Superior temporal gyrus (tissue), 1 donor: ENCODE data around the gene ABCG2.

Experiments used
- DNase-seq: peaks from one replicate; pipeline ENCODE4 v3.0.0-alpha.2; 2016; ENCODE audit errors: extremely low spot score

The ABCG2 gene

DNA sequence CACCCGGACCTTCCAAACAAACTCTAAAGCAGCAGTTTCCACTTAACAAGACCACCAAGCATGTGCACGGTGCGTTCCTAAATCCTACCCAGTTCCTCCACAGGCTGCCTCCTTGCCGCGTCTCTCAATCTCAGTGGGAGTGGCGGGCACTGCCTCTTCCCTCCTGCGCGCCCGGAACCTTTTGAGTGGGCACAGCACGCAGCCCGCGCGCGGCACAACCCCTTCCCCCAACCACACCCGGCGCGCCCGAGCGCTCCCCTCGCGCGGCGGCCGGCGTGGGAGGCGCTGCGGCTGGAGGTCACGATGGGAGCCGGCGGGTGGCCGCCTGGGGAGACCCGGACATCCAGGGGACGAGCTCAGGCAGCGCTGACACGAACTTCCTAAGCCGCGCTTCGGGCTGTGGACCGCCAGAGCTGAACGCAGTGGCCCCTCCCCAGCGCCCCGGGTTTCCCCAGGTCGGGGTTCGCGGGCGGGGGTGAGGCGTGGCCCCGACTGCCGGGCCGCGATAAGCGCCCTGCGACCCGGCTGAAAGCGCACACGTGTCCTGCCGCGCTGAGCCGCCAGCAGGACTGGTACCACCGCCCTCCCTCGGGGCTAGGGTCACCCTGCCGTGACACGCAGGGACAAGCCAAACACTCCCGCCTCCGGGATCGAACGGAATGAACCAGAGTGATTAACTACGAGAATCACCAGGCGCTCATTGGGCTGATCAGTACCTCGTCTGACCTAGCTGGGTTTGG, at the start of gene ABCG2:
Gene ABCG2, minus strand, starts transcription at position 151 of the 740 bp plus-strand sequence. CDS start 18,644 bp downstream, outside the sequence.
- no peak for DNase-seq

DNA sequence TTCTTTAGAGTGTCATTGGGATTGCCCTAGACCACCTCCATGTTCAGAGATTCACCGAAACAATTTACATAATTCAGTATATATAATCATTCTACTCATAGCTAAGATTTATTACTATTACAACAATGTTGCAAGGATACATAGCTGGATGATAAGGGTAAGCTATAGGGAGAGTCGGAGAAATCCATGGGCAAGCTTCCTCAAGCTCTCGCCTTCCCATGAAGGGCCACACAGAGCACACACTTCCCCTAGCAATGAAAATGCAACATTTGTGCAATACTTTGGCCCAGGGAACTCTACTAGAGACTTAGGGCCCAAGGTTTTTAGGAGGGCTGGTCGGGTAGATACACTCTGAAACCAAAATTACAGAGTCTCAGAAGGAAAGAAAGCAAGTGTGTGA, 49.7 kb upstream of the ABCG2 start:
- no peak for DNase-seq

DNA sequence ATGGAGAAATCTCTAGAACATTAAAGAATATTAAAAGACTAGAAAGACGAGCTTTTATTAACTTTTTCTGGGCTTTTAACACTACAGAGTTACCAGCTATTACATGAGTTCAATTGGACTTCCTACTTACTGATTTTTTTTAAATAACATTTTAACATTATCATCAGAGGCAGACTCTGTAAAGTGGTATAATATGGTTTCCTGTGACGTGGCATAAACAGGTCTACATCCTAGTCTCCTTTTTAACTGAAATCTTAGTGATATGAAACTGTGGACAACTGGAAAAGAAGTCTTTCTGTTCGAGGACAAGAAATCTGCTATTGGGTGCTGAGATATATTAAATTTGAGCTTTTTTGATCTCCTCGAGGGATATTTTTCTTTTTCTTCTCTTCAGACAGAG, 48.7 kb upstream of the ABCG2 start:
- no peak for DNase-seq

DNA sequence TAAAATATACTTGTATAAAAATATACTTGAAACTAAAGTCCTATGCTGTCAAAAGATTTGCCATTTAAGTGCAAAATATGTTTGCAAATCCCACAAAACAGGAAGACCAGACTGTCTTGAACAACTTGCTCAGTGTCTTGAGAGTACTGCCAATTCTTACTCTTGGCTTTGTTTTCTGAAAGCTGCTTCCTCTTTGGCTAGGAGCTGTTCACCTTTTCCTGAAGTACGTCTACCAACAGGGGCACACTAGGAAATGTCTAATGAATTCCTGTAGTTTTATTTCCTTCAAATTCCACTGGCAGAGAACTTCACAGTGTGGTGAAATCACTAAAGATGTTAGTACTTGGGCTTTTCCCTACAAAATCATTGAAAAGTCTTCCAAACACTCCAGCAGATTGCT, 46.4 kb upstream of the ABCG2 start:
- DNase-seq: no peak

DNA sequence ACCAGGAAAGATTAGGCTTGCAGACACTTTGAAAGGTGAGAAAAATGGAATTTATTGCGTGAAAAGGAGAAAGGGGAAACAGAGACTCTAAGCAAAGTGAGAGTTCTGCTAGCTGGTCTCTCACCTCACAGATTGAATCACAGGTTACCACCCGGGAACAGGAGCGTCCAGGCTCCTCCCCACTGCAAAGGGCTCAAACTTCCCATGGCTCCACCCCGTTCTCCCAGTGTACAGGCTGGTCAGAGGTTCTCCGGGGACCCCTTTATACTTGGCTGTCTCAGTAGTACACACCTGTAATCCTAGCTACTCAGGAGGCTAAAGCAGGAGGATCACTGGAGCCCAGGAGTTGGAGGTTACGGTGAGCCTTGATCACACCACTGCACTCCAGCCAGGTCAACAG, 44.0 kb upstream of the ABCG2 start:
- DNase-seq: no peak

DNA sequence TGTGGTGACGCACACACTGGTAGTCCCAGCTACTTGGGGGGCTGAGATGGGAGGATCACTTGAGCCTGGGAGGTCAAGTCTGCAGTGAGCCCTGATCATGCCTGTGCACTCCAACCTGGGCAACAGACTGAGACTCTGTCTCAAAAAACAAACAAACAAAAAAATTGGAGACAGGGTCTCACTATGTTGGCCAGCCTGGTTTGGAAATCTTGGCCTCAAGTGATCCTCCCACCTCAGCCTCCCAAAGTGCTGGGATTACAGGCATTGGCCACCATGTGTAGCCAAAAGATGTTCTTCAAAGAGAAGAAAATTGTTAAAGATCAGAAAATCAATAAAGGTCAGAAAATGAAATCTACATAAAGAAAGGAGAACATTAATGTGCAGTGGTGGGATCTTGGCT, 41.7 kb upstream of the ABCG2 start:
- DNase-seq: no peak

DNA sequence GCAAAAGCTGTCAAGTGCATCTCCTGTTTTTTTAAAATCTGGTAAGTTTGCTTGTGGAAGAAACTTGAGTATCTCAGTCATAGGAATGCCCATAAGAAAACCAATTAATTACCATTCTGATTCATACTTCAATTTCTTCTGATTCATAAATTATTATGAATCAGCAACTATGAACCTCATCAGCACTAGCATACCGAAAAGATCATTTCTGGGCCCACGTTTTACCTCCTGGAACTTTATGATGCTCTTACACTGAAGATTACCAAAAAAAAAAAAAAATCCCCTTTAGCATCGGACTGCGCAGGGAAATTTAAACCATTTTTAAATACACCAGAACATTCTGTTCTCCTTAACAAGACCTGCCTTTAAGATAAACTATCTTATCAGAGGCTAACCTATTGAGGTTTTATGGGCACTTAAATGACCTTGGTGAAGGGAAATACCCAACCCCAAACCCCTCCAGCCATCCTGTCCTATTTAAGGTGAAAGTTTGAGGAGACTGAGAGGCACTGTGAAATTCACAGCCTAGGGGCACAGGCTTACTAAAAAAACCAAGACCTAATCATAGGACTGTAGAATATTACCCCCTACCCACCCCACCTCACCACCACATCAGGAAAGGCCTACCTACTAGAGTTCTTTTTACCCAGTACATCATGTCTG, 38.2 kb upstream of the ABCG2 start:
- no peak for DNase-seq

DNA sequence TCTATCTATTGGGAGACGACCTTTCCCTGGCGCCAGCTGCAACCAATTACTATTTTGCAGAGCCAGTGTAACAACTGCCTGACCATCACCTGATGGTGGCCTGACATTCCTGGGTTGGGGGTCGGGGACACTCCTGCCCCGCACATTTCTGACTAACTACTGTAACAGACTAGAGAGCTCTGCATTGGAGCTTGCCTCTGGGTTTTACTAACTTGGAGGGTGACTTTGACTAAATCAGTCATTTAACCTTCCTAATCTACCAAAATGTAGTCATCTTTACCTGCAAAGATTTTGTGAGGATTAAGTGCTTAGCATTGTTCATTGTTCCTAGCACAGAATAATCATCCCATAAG, 37.5 kb upstream of the ABCG2 start:
- no peak for DNase-seq

DNA sequence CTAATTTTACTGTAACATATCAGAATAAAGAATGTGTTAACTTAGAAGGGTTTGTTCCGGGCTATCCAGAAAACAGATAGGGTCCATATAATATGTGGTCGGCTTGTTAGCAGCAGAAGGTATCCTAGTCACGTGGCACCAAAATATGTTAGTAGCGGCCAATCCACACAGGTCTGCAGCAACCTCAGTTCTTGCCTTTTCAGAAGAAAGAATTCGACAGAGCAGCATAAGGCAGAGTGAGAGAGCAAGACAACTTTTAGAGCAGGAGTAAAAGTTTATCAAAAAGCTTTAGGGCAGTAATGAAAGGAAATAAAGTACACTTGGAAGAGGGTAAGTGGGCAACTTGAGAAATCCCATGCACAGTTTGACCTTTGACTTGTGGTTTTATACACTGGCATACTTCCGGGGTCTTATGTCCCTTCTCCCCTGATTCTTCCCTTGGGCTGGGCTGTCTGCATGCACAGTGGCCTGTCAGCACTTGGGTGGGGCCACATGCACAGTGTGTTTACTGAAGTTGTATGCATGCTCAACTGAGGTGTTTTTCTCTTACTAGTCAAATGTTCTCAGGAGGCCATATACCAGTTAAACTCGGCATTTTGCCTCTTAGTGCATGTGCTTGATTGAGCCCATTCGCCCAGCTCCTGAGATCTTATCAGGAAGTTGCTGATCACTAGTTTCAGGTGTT, 37.0 kb upstream of the ABCG2 start:
- no peak for DNase-seq

DNA sequence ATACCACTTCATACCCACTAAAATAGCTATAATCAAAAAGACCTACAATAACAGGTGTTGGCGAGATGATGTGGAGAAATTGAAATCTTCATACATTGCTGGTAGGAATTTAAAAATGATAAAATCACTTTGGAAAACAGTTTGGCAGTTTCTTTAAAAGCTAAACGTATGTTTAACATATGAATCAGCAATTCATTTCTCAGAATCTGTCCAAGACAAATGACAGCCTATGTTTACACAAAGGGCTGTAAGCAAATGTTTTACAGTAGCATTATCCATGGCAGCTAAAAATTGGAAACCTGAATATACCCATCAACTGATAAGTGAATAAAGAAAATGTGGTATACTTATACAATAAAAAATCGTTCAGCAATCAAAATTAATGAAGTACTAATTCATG, 33.0 kb upstream of the ABCG2 start:
- DNase-seq: no peak

DNA sequence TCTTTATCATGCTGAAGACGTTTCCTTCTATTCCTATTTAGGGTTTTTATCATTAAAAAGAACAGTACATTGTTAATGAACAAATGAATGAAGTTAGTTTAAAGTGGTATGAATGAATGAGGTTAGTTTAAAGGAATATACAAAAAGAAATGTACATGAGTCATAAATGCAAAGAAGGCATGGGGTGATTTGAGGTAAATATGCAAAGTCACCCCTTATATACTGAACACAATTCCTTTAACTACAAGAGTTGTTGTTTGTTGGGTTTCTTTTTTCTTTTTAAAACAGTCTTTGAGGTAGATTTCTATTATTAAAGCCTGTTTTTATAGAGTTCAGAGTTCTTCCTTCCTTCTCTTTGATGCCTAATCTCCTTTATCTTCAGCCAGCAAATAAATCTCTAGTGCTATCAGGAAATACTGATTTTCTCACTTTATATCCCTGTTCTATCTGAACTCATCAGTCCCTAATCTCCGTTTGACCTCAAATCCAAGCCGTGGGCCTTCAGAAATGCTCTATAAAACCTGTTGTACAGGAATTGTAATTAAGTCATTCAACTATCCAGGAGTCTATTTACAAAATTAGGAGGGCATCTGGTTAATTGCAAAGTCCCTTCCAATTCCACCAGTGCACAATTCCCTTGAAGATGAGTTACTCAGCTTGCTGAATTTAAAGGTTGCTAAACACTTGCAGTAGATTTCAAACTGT, 31.6 kb upstream of the ABCG2 start:
- no peak for DNase-seq

DNA sequence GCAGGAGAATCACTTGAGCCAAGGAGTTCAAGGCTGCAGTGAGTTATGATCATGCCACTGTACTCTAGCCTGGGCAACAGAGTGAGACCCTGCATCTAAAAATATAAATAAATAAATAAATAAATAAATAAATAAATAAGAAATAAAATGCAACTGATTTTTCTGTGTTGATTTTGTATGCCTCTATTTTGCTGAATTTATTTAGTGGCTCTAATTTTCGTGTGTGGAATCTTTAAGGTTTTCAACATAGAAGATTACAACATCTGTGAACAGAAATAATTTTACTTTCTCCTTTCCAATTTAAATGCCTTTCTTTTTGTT, 30.9 kb upstream of the ABCG2 start:
- DNase-seq: no peak

DNA sequence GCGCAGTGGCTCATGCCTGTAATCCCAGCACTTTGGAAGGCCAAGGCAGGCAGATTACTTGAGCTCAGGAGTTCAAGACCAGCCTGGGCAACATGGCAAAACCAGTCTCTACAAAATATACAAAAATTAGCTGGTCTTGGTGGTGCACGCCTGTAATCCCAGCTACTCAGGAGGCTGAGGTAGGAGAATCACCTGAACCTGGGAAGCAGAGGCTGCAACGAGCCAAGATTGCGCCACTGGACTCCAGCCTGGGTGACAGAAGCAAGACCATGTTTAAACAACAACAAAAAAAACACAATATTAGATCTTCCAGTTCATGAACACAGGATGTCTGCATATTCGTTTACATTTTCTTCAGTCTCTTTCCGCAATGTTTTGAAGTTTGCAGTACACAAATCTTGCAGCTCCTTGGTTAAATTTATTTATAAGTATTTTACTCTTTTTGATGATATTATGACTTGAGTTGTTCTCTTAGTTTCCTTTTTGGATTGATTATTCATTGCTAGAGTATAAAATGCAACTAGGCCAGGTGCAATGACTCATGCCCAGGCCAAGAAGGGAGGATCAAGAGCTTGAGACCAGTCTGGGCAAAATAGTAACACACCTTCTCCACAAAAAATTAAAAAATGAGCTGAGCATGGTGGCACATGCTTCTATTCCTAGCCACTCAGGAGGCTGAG, 30.4 kb upstream of the ABCG2 start:
- DNase-seq: no peak

DNA sequence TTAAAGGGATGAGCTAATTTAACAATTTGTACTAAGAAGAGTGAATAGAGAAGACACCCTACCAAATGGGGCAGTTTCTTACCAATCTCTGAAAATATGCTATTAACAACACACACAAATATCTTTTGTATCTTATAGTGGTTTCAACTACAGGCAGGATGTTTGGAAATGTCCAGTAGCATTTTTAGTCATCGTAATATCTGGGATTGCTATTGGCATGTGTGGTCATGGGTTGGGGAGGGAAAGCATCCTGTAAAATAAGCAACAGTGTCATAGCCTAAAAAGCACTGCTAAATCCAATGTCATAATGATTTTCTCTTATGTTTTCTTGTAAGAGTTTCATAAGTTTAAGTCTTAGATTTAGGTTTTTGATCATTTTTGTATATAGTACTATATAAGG, 29.3 kb upstream of the ABCG2 start:
- DNase-seq: no peak

DNA sequence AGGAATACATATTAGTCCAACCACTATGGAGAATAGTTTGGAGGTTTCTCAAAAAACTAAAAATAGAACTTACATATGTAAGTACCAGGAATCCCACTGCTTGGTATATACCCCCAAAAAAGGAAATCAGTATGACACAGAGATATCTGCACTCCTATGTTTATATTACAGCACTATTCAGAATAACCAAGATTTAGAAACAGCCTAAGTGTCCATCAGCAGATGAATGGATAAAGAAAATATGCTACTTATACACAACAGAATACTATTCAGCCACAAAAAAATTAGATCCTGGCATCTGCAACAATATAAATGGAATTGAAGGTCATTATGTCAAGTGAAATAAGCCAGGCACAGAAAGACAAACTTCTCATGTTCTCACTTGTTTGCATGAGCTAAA, 27.5 kb upstream of the ABCG2 start:
- no peak for DNase-seq

DNA sequence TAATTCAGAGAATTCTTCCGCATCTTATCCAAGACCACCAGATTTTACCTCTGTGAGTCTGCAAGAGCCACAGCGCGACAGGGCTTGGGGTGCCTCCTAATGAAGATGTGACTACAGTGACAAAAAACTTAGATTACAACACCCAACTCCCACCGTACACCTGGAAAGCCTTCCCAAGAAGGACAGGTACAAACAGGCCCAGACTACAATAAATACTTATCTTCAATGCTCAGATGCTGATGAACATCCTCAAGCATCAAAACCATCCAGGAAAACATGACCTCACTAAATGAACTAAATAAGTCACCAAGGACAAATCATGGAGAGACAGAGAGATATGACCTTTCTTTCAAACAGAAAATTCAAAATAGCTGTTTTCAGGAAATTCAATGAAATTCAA, 20.8 kb upstream of the ABCG2 start:
- DNase-seq: no peak

DNA sequence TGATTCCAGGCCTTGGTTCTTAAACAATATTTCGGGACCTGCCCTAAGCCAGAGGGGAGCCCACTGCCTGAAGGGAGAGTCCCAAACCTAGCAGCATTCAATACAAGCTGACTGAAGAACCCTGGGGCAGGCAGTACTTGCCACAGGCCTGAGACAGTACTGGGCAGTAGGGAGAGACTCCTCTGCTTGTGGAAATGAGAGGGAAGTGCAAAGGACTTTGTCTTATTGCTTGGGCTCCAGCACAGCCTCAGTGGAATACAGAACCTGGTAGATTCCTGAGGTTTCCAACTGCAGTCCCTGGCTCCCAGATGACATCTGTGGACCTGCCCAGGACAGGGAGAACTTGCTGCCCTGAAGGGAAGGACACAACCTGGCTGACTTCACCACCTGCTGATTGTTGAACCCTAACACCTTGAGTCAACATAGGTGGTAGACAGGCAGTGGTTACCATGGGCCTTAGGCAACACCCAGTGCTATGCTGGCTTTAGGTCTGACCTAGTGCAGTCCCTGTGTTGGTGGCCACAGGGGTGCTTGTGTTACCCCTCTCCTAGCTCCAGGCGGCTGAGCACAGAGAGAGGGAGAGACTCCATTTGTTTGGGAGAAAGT, 20.3 kb upstream of the ABCG2 start:
- no peak for DNase-seq

DNA sequence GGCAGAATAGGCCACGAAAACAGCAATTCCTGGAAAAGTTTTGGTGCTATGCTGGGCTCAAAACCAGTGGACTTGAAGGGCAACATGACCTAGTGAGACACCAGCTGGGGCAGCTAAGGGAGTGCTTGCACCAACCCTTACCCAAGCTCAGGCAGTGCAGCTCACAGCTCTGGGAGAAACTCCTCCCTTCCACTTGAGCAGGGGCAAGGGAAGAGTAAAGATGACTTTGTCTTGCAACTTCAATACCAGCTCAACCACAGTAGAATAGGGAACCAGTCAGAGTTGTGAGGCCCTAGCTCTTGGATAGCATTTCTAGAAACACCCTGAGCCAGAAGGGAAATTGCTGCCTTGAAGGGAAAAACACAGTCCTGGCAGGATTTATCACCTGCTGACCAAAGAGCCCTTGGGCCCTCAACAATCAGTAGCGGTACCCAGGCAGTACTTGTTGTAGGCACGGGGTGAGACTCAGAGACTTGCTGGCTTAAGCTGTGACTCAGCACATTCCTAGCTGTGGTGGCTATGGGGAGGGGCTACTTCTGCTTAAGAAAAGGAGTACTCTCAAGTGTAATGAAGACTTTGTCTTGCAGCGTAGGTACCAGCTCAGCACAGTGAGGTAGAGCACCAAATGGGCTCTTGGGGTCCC, 19.7 kb upstream of the ABCG2 start:
- no peak for DNase-seq

DNA sequence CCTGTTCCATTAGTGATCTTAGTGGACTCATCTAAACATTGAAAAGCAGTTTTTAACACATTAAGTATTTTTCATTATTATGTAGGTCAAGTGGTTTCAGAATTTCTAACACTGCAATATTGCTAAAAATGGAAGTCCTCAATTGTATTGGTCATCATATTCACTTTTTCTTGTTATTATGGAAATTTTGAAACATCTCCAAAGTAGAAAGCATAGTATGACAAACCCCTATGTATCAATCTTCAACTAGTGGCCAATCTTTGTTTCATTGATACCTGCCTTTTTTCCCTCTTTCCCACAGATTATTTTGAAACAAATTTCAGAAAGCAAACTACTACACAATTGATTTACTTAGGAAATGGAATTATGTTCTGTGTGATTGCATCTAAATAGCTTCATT, 14.5 kb upstream of the ABCG2 start:
- no peak for DNase-seq

DNA sequence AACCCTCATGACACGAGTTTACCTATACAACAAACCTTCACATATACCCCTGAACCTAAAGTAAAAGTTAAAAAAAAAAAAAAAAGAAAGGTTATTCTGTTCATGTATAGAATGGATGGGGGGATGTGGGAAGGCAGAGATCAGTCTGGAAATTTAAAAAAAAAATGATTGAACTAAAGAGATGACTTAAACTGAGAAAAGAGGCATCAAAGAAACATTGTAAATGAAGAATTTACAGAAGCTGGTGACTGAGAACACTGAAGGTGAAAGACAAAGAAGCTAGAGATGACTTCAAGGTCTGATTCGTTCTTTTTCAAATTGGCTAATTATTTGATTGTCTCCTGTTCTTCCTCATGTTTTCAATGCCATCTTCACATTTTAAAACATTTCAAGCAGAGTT, 12.8 kb upstream of the ABCG2 start:
- DNase-seq: no peak

DNA sequence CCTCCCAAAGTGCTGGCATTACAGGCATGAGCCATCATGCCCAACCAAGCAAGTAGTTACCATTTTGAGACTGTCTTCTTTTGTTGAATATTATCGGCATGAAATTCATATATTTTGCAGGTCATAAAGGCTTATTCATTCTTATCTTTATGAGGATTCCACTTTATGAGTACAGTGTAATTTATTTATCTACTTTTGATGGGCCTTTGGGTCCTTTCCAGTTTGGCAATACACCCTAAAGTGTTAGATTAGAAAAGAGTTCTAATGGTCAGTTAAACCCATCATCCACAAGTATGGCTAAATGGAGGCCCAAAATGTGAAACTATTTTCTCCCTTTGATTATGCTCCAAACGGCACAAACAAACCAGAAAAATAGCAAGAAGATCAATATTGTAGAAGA, 10.9 kb upstream of the ABCG2 start:
- no peak for DNase-seq
